ENCODE measurements around the gene KIF17. TPM values are rescaled to one million over a fixed set of nuclear protein-coding genes. Genes with fewer than 3 reads are reported as not detected.

Gene KIF17
- total RNA-seq, 1 experiment from 2014 or later, result 5.1 TPM

GRCh38 chr1:20644416-20644815 lies 73.4 kb downstream of the KIF17 start:
- no peak for TF ChIP-seq CTCF (conservative IDR thresholded peaks at IDR 0.05)
- no peak overlapping the region for H4K8ac ChIP-seq (replicated peaks; ENCODE audit: insufficient read length, low read depth, low read length)
- no peak overlapping the region for H3K27ac ChIP-seq (ENCODE audit: insufficient read length, low read depth, low read length)
- no peaks in the 10 kb centered on the region for H3K4me1 ChIP-seq (ENCODE audit: insufficient read depth, low read length)
- no peaks in the 10 kb centered on the region for H3K79me2 ChIP-seq (ENCODE audit: insufficient read depth, low read length)
- no peak overlapping the region for H3K9ac ChIP-seq (ENCODE audit: extremely low read depth, insufficient read length, low read length)
- H3K79me1 ChIP-seq (ENCODE audit: insufficient read depth, low read depth, low read length, poor library complexity, severe bottlenecking), result no peaks in the 10 kb centered on the region
- H3K4ac ChIP-seq (ENCODE audit: low read depth, low read length), result no peak overlapping the region
- no peak overlapping the region for H2BK12ac ChIP-seq (ENCODE audit: insufficient read length, low read depth, low read length)
- Mint-ChIP-seq H3K4me1 (peaks cover 11 to 15% of the 10 kb centered on the region in 2 experiments), H3K9me3 (no peaks in the 10 kb centered on the region; a peak in 1 of 5 replicates), H3K27ac (no peak overlapping the region), H3K36me3 (ENCODE audit: insufficient read depth in 1 of 3, low read depth in 3 of 3) (peaks cover 0 to 12% (median 5%) of the 10 kb centered on the region in 3 experiments; a peak in 5 of 7 replicates), H3K4me3 (no peak overlapping the region), H3K27me3 (ENCODE audit: low read depth) (no peaks in the 10 kb centered on the region; the same call in 1 of the 2 replicates)
- no peaks in the 10 kb centered on the region for H4K20me1 ChIP-seq (ENCODE audit: control insufficient read depth, insufficient read depth, insufficient read length)
- no peak overlapping the region for H2AK5ac ChIP-seq (ENCODE audit: insufficient read length, low read length)
- no peak overlapping the region for H2BK15ac ChIP-seq (ENCODE audit: low read depth, low read length)
- no peak overlapping the region for H2BK20ac ChIP-seq (ENCODE audit: low read depth, low read length, poor library complexity, severe bottlenecking)
- no peak overlapping the region for H3K14ac ChIP-seq (ENCODE audit: insufficient read depth, low read length)
- DNase-seq, result no peak
- no peaks in the 10 kb centered on the region for H3K27me3 ChIP-seq (ENCODE audit: insufficient read depth, low read length)
- H3K4me2 ChIP-seq (ENCODE audit: insufficient read depth, insufficient read length, low read length), result no peak overlapping the region
- no peak overlapping the region for H3K23ac ChIP-seq (ENCODE audit: insufficient read length, low read depth, low read length)
- H4K5ac ChIP-seq (ENCODE audit: insufficient read length, low read depth, low read length), result no peak overlapping the region
- no peak overlapping the region for H3T11ph ChIP-seq (ENCODE audit: low read length)
- no peak overlapping the region for H3K56ac ChIP-seq (ENCODE audit: insufficient read length, low read depth, low read length)
- no peak overlapping the region for H2BK5ac ChIP-seq (ENCODE audit: insufficient read length, low read length)
- no peak overlapping the region for H2BK120ac ChIP-seq (ENCODE audit: low read depth, low read length, poor library complexity, severe bottlenecking)
- H4K91ac ChIP-seq (ENCODE audit: insufficient read length, low read depth, low read length), result no peak overlapping the region
- H2AFZ ChIP-seq (ENCODE audit: low read length), result no peak overlapping the region
- H3K18ac ChIP-seq (ENCODE audit: insufficient read length, low read depth, low read length), result no peak overlapping the region
- no peaks in the 10 kb centered on the region for H3K23me2 ChIP-seq (ENCODE audit: insufficient read length, low read depth, low read length, poor library complexity, severe bottlenecking)
- no peaks in the 10 kb centered on the region for H3K9me3 ChIP-seq (ENCODE audit: control insufficient read depth, low read depth, low read length)
- no CpG with 5 or more reads among the region's 13 CpGs for WGBS (ENCODE audit: extremely low coverage, insufficient read length, low lambda C conversion rate)

All from H9 (cell line).